HG03469 (cell line): ENCODE results near the gene PPAN.

Experiments used
- ATAC-seq: cut with Tn5 transposase; IDR thresholded peaks from one replicate; pipeline ENCODE4 v1.9.1; 2021; ENCODE audit warnings: mild to moderate bottlenecking, moderate library complexity, moderate number of reproducible peaks; ENCODE audit not compliant: unreplicated experiment

Gene PPAN

GRCh38 chr19:10137751-10138682 is 31.9 kb downstream of the PPAN start:
- ATAC-seq = no peak

GRCh38 chr19:10138879-10139795 is 33.0 kb downstream of the PPAN start:
- ATAC-seq = no peak

DNA sequence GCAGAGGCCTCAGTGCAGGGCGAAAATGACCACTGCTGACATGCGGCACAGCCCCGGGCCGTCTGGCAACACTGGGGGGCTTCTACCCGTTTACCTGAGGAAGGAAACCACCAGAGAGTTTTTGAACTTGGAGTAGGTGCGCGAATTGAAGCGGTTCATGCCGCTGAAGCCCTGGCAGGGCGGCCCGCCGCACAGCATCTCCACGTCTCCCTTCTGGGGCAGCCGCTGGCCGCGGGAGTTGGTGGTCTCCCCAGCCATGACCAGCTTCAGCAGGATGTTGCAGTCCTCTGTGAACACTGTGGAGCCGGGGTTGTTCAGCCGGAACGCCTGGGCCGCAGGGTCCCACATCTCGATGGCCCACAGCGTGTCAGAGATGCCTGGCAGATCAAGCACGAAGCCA is 33.8 kb downstream of the PPAN start:
- no peak for ATAC-seq

DNA sequence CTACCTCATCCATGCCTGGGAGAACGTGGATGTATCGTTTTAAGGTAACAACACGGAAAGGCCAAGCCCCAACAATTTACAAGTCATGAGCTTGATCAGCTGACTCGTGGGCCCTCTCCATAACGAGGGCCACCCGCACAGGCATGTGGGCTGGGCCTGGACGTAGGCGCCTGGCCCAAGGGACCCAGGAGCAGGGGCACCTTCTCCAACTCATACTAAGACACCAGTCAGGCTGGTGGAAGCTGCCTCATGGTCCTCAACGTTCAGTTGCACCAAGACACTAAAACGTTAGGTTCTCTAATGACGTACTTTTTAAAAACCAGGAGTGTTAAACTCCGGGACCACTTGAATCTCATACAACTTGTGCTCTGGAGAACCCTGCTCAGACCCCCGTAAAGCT is 35.3 kb downstream of the PPAN start:
- no peak for ATAC-seq

DNA sequence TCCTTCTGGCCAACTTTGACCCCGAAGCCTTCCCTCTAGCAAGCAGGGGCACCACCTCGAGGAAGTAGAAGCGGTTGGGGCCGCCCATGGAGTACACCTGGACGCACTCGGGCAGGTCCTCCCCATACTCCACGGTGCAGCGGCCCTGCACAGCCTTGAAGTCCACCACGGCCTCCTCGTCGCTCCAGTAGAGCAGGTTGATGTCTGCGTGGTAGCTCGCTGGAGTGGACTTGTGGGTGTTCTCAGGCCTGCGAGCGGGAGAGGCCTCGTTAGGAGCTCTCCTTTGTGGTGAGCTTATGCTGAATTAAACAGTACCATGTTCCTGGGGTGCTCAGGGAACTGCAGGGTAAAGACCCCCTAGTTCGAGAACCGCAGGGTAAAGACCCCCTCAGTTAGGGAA is 35.8 kb downstream of the PPAN start:
- no peak for ATAC-seq

DNA sequence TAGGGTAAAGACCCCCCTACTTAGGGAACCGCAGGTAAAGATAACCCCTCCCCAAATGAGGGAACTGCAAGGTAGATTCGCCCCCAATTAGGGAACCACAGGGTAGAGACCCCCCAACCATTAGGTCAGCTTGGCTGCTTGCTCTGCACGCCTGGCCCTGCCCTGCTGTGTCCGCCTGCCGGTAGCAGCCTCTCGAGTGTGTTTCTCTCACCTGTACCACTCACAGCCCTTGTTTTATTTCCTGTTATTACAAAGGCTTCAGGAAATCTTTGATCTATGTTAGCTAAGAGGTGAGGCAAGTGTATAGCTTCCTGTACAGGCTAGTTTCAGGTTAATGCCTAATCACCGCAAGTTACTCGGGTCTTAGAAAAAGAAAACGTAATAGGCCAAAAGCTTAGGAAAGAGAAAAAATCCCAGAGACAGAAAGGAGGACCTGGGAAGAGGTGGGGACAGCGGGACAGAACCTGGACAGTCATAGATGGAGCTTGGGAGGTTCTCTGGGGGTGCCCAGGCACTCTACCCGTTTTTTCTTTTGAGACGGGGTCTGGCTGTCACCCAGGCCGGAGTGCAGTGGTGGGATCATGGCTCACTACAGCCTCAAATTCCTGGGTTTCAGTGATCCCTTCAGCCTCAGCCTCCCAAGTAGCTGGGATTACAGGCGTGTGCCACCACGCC is 36.7 kb downstream of the PPAN start:
- no peak for ATAC-seq

DNA sequence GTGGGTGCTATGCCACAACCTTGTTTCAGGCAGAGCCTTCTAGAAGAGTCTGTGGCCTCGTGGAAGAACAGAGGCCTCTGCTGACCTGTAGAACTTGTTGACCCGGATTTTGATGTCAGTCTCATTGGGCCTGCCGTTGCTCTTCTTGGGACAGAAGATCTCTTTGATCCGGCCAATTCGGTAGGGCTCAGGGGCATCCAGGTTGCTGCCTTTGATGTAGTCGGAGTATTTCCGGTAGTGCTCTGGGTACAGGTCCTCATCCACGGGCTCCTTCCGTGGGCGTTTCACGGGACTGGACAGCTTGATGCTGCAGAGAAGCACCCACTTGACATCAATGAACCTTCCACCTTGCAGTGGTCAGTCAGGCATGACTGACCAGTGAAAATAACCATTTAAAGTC is 37.5 kb downstream of the PPAN start:
- no peak for ATAC-seq

DNA sequence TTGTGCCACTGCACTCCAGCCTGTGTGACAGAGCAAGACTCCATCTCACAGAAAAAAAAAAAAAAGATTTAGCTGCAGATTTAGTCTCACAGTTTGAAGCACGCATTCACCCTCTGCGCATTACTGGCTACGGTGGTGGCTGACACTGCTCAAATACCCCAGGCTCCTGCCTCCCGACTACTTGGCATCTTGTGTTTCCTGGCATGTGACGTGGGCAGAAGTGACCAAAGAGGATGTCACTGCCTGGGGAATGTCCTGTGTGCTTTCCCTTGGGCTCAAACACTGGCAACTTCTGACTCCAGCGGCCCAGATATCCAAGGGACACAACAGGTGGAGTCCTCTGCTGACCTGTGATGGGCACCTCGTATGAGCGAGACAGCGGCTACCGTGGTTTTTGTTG is 38.2 kb downstream of the PPAN start:
- ATAC-seq = no peak

GRCh38 chr19:10145031-10145430 is 38.9 kb downstream of the PPAN start:
- ATAC-seq = no peak

- ATAC-seq = no peak
Measured at GRCh38 chr19:10146142-10146541, 40.0 kb downstream of the PPAN start.

DNA sequence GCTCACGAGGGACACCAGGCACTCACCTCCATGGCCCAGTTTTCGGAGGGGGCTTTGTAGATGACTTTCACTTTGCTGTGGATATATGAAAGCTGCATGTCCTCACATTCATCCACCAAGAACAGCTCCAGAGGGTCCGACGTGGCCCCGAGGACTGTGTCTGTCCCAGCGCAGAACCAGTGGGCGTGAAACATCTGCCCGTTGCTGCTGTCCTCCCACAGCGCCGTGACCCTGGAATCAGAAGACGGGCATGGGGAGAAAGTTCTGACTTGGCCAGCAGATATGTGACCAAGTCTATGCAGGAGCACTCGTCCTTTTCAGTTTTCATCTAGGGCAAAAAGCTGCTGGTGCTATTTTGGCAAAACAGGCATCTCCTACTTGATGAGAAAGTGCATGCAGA is 43.3 kb downstream of the PPAN start:
- no peak for ATAC-seq

DNA sequence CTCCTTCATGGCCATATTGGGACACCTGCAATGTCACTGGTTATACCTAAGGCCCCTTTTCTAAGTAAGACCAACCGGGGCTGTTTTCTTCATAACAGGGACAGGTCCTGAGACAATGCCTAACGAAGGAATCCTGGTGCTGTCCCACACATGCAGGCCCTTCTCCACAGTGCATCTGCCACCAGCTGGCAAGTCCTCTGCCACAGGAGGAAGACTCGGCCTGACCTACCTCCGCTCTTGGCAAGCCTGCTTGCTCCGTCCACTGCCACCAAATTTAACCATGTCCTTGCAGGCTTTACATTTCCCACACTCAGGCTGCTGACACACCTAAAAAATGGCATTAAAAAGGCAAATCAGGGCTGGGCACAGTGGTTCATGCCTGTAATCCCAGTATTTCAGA is 45.4 kb downstream of the PPAN start:
- ATAC-seq = no peak

GRCh38 chr19:10152100-10152499 is 45.9 kb downstream of the PPAN start:
- no peak for ATAC-seq

GRCh38 chr19:10155839-10156238 is 49.7 kb downstream of the PPAN start:
- ATAC-seq = no peak

GRCh38 chr19:10158071-10158470 is 51.9 kb downstream of the PPAN start:
- ATAC-seq = no peak

- no peak for ATAC-seq
Measured at GRCh38 chr19:10158485-10158884, 52.3 kb downstream of the PPAN start.

DNA sequence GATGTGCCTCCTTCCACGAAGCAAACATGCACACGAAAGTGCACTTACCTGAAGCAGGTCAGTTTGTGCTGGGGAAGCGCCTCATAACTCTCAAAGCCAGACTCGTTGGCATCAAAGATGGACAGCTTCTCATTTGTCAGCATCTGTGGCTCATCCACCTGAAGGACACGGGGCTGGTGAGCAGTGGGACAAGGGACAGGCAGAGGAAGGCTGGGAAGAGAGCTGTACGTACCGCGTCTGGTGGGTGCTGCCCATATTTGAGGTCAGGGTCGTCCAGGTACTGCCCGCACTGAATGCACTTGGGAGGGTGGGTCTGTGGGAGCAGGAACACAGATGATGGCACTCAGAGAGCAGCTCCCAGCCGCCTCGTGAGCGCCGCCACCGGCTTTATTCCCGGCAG is 53.4 kb downstream of the PPAN start:
- ATAC-seq = no peak
